ENCODE data around the gene IGDCC3.

- no peak for TF ChIP-seq YY1 (IDR thresholded peaks at IDR 0.05; ENCODE audit: insufficient read depth, insufficient read length)
- no peak for TF ChIP-seq SUZ12 (IDR thresholded peaks at IDR 0.05; ENCODE audit: extremely low read depth, insufficient read depth, insufficient read length)
These were observed 13.9 kb upstream of the IGDCC3 start for GRCh38 chr15:65391732-65392131.
